Peyer's patch (tissue), 4 donors: Measurements from ENCODE around the gene FNDC3B.

Experiments
- CTCF ChIP-seq, 6 experiments: fragments of 450-650 bp in 4 of 6; fragments of 200-600 bp in 2 of 6; sonication (generic) in 1 of 6; IDR thresholded peaks; one replicate each; pipeline ENCODE4 v1.5.1; 2017 to 2019; ENCODE audit warnings: antibody characterized with exemption in 6 of 6, mild to moderate bottlenecking in 3 of 6, moderate library complexity in 1 of 6
- POLR2A ChIP-seq, 2 donors: fragments of 450-650 bp; IDR thresholded peaks; one replicate each; pipeline ENCODE4 v1.5.1; 2017; ENCODE audit warnings: antibody characterized with exemption in 2 of 2, mild to moderate bottlenecking in 2 of 2, moderate library complexity in 2 of 2

DNA sequence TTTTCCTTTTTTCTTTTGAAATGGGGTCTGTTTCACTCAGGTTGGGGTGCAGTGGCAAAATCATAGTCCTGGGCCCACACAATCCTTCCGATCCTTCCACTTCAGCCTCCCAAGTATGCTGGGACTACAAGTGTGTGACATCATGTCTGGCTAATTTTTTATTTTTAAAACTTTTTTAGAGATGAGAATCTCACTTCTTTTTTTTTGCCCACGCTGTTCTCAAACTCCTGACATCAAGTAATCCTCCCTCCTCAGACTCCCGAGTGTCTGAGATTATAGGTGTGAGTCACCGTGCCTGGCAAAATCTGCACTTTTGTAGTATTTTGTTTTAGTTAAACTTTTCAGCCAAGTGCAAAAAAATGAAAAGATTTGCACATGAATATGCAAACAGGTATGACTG is 171.0 kb downstream of the FNDC3B start:
- TF ChIP-seq POLR2A (IDR thresholded peaks at IDR 0.05) (no peak), CTCF (IDR thresholded peaks at IDR 0.05) (no peak)
